ENCODE results near the gene KCNMA1. TPM values are rescaled to one million over a fixed set of nuclear protein-coding genes. Genes with fewer than 3 reads are reported as not detected.

Gene KCNMA1
- total RNA-seq, 2 donors from 2014 or later: 0.48 to 0.56 TPM

DNA sequence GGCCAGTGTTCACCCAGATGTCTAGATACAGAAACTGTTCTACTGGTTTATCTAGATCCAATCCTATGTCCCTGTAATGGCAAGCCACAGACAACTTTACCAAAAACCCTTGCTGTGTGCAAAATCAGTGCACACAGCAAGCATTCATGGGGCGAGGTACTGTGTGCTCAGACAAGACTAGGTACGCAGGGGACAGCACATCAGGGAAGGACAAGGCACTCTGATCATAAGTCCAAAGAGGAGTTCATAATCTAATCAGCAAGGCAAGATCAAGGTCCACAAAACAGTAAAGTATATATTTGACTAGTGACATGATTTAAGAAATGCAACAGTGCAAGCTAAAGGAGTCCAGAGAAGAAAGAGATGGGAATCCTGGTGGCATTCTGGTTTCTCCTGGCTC, 25.9 kb downstream of the KCNMA1 start:
- H3K27me3 Mint-ChIP-seq: peaks cover 10% of the 10 kb centered on the region
- H3K9me3 Mint-ChIP-seq: no peaks in the 10 kb centered on the region
- H3K4me3 Mint-ChIP-seq: no peak overlapping the region
- no peaks in the 10 kb centered on the region for H3K36me3 Mint-ChIP-seq (ENCODE audit: low read depth)
- ATAC-seq (replicated peaks): no peak
- no peaks in the 10 kb centered on the region for H3K4me1 Mint-ChIP-seq
- H3K27ac Mint-ChIP-seq: no peak overlapping the region

DNA sequence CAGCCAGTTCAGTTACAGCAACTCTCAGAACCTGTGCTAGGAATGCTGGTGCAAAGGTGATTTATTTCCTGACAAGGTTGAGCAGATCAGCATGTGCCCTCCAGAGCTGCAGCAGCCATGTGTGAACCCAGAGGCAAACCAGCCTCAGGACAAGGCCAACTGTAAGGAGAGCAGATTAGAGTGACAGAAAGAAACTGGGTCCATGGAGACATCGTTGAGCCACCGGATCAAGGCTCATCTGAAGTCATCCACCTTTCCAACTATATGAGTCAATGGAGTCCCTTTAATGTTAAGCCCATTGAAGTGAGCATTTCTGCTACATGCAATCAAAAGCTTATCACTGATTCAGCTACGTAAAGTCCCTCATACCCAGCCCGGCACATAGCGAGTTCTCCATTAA, 26.4 kb downstream of the KCNMA1 start:
- no peak for ATAC-seq (replicated peaks)
- H3K27ac Mint-ChIP-seq: no peak overlapping the region
- no peaks in the 10 kb centered on the region for H3K4me1 Mint-ChIP-seq
- H3K36me3 Mint-ChIP-seq (ENCODE audit: low read depth): no peaks in the 10 kb centered on the region
- H3K9me3 Mint-ChIP-seq: no peaks in the 10 kb centered on the region
- H3K27me3 Mint-ChIP-seq: peaks cover 10% of the 10 kb centered on the region
- H3K4me3 Mint-ChIP-seq: no peak overlapping the region

DNA sequence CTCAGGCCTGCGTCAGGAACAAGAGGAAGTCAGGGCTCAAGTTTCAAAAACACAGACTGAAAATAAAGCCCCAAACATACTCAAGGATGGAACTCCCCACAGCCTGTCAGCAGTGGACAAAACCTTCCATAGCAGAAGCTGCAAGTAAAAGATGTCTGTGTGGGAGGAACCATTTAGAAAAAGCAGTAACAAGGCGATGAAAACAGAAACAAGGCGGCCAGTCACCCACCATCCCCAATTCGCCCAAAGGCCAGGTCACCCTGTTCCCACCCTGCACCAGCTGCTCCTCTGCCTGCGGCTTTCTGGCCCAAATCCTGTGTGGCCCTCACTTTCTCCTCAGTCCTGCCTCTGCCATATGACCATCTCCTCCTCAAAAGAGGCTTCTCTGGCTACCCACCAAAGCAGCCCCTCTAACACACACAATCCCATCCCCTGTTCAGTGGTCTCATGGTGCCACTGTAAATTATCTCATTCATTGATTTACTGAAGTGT, 27.8 kb downstream of the KCNMA1 start:
- no peak for ATAC-seq (replicated peaks)
- no peak overlapping the region for H3K4me3 Mint-ChIP-seq

DNA sequence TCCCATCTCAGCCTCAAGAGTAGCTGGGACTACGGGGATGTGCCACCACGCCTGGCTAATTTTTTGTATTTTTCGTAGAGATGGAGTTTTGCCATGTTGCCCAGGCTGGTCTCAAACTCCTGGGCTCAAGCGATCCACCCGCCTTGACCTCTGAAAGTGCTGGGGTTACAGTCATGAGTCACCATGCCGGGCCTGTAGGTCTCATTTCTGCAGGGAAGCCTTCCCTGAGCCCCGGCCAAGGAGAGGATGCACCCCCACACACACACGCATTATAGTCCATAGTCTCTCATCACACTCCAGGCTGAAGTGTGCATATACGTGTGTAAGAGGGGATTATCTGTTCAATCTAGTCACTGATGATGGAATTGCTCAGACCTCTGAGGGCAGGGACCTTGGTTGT, 29.3 kb downstream of the KCNMA1 start:
- Mint-ChIP-seq H3K4me3 (no peak overlapping the region), H3K36me3 (ENCODE audit: low read depth) (no peaks in the 10 kb centered on the region)

More for the DNA sequence above, 27.8 kb downstream of the KCNMA1 start:
- H3K27me3 Mint-ChIP-seq: peaks cover 7% of the 10 kb centered on the region
- H3K9me3 Mint-ChIP-seq: no peaks in the 10 kb centered on the region
- H3K36me3 Mint-ChIP-seq (ENCODE audit: low read depth): no peaks in the 10 kb centered on the region
- H3K4me1 Mint-ChIP-seq: no peaks in the 10 kb centered on the region
- H3K27ac Mint-ChIP-seq: no peak overlapping the region

DNA sequence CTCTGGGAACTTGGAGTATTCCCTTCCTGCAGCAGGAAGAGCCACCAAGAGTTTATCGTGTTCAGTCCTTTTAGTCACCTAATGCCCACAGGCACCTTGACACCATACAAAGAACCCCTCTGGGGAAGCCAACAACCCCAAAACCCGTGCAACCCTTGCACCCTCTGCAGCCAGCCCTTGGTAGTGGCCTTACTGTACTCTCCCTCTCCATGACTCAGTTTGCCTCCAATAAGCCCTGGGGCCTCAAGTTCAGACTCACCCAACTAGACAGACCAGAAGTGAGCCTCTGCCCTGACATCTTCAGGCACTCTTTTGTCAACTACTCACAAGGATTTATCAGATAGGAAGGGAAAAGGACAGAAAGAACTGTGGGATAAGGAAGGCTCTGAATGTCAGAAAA, 30.9 kb downstream of the KCNMA1 start:
- ATAC-seq (replicated peaks): no peak

More for the DNA sequence above, 29.3 kb downstream of the KCNMA1 start:
- peaks cover 7% of the 10 kb centered on the region for H3K27me3 Mint-ChIP-seq
- no peak overlapping the region for H3K27ac Mint-ChIP-seq
- no peaks in the 10 kb centered on the region for H3K4me1 Mint-ChIP-seq
- ATAC-seq (replicated peaks): no peak
- no peaks in the 10 kb centered on the region for H3K9me3 Mint-ChIP-seq

DNA sequence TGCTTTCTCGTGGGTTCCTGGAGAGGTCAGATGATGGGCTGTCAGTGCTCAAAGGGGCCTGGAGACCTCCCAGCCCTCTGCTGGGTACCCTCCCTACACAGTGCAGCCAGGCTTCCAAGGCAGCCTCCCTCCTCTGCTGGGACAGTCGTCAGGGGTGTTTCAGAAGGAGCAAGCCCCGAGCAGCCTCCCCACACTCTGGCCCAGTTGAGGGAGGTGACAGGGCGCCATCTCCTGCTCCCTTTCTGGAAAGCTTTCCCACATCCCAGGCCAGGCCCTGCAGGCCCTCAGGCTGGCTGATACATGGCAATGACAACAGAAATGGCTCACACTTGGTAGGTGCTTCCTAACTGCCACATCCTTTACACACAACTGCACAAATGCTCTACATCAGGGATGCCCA, 32.1 kb downstream of the KCNMA1 start:
- H3K9me3 Mint-ChIP-seq: no peaks in the 10 kb centered on the region
- no peak for ATAC-seq (replicated peaks)
- no peak overlapping the region for H3K4me3 Mint-ChIP-seq

More for the DNA sequence above, 30.9 kb downstream of the KCNMA1 start:
- no peaks in the 10 kb centered on the region for H3K9me3 Mint-ChIP-seq
- no peaks in the 10 kb centered on the region for H3K4me1 Mint-ChIP-seq
- no peak overlapping the region for H3K27ac Mint-ChIP-seq
- H3K4me3 Mint-ChIP-seq: no peak overlapping the region
- peaks cover 7% of the 10 kb centered on the region for H3K27me3 Mint-ChIP-seq
- no peaks in the 10 kb centered on the region for H3K36me3 Mint-ChIP-seq (ENCODE audit: low read depth)

DNA sequence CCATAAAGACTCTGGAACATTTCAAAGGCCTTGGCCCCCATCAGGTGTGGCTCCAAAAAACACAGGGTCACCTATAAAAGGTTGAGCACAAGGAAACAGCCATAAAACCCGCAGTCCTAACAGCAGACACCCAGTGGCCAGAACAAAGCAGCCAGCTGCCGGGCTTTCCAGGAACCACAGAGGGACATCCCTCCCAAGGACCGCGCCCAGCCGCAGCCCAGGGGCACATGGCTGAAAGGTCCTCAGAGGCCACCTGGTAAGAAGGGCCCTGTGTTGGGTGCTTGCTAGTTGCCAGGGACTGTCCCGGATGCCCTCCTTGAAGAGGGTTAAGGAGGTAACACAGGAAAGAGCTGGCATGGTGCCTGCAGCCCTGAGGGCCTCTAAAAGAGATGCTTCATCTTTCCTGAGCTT, 32.7 kb downstream of the KCNMA1 start:
- no peak for ATAC-seq (replicated peaks)
- Mint-ChIP-seq H3K4me1 (no peaks in the 10 kb centered on the region), H3K4me3 (no peak overlapping the region), H3K27me3 (peaks cover 8% of the 10 kb centered on the region), H3K9me3 (no peaks in the 10 kb centered on the region), H3K36me3 (ENCODE audit: low read depth) (no peaks in the 10 kb centered on the region), H3K27ac (no peak overlapping the region)

More for the DNA sequence above, 32.1 kb downstream of the KCNMA1 start:
- Mint-ChIP-seq H3K4me1 (no peaks in the 10 kb centered on the region), H3K36me3 (ENCODE audit: low read depth) (no peaks in the 10 kb centered on the region), H3K27me3 (peaks cover 7% of the 10 kb centered on the region), H3K27ac (no peak overlapping the region)

DNA sequence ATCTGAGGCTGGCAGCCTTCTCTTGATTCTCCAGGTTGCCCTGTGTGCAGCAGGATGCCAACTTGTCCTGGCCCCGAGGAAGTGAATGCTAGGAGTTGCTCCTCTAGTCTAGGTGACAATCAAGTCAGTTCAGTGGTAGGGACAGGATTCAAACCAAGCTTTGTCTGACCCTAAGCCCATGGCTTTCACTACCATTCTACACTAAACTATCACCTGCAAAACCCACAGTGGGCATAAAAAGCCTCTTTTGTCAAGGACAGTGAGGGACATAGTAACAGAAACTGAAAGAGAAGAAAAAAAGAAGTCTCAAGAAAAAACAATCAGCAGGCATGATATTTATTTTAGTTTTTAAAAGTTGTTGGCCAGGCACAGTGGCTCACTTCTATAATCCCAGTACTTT, 33.5 kb downstream of the KCNMA1 start:
- no peak for ATAC-seq (replicated peaks)
- H3K36me3 Mint-ChIP-seq (ENCODE audit: low read depth): no peaks in the 10 kb centered on the region
- no peaks in the 10 kb centered on the region for H3K4me1 Mint-ChIP-seq
- no peak overlapping the region for H3K4me3 Mint-ChIP-seq
- peaks cover 10% of the 10 kb centered on the region for H3K27me3 Mint-ChIP-seq
- no peak overlapping the region for H3K27ac Mint-ChIP-seq
- no peaks in the 10 kb centered on the region for H3K9me3 Mint-ChIP-seq

DNA sequence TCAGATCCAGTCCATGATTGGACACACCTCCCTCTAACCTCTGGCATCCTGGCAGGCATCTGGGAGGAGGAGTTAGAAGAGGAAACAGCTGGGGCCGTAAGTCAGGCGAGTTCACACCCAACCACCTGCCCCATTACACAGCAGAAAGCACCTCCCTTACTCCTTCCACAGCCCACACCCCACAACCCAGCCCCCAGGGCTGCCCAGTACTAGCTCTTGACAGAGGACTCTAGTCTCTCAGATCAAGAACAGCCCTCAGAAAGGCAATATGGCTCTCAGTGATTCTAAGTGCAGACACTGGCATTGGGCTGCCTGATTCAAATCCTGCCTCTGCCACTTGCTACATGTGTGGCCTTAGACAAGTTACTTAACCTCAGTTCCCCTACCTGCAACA, 34.1 kb downstream of the KCNMA1 start:
- Mint-ChIP-seq H3K27ac (no peak overlapping the region), H3K4me1 (no peaks in the 10 kb centered on the region), H3K36me3 (ENCODE audit: low read depth) (no peaks in the 10 kb centered on the region), H3K9me3 (no peaks in the 10 kb centered on the region), H3K4me3 (no peak overlapping the region), H3K27me3 (peaks cover 8% of the 10 kb centered on the region)
- ATAC-seq (replicated peaks): no peak

DNA sequence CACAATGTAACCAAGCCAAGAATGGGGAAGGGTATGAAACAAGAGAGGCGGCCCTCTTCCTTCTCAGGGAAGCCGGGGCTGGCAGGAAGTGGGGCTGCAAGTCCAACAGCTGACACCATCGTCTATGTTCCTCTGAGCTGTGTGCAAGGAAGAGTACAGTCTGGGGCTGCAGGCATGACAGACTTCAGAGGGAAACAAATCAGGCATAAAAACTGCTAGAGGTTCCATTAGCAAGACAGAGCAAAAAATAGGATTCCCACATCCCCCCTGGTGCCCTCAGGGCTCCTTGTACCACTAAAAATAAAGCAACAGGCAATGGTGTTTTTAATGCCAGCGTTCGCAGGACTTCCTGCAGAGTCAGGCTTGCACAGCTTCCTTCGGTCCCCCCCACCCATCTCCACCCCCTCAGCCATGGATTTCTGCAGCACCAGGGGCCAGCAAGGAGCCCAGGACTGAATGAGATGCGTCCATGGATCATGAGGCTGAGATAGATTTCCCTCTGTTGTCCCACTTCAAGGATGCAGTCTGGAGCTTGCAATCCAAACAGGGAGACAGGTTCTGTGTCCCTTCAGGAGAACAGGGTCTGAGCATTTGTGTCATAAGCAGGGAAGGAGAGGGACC, 34.6 kb downstream of the KCNMA1 start:
- Mint-ChIP-seq H3K9me3 (no peaks in the 10 kb centered on the region), H3K27ac (no peak overlapping the region), H3K4me3 (no peak overlapping the region), H3K4me1 (no peaks in the 10 kb centered on the region), H3K27me3 (peaks cover 8% of the 10 kb centered on the region), H3K36me3 (ENCODE audit: low read depth) (no peaks in the 10 kb centered on the region)
- ATAC-seq (replicated peaks): no peak

DNA sequence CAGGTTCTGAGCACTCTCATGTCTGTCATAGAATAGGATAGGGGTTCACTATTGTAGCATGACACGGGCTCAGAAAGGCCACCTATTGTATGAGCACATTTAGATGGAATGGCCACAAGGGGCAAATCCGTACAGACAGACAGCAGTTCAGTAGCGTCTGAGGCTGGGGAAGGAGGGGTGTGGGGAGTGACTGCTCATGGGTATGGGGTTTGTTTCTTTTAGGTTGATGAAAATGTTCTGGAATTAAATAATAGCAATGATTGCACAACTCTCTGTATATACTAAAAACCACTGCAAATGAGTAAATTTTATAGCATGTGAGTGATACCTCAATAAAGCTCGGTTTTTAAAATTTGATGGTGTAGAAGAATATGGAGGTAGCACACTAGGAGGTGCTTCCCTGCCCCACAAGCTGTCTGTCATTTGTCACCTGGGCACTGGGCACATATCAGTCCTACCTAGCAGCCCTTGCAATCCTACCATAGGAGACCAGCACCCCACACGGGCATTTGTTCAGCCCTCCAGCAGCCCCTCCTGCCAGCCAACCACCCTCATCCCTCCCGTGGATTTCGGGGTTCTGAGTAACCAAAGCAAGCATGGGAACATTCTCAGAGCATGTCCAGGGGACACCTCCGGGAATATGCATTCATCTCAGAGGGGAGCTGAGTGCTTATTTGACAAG, 35.2 kb downstream of the KCNMA1 start:
- H3K27ac Mint-ChIP-seq: no peak overlapping the region
- no peaks in the 10 kb centered on the region for H3K4me1 Mint-ChIP-seq
- peaks cover 7% of the 10 kb centered on the region for H3K27me3 Mint-ChIP-seq
- no peak for ATAC-seq (replicated peaks)
- no peaks in the 10 kb centered on the region for H3K36me3 Mint-ChIP-seq (ENCODE audit: low read depth)
- no peaks in the 10 kb centered on the region for H3K9me3 Mint-ChIP-seq
- no peak overlapping the region for H3K4me3 Mint-ChIP-seq

DNA sequence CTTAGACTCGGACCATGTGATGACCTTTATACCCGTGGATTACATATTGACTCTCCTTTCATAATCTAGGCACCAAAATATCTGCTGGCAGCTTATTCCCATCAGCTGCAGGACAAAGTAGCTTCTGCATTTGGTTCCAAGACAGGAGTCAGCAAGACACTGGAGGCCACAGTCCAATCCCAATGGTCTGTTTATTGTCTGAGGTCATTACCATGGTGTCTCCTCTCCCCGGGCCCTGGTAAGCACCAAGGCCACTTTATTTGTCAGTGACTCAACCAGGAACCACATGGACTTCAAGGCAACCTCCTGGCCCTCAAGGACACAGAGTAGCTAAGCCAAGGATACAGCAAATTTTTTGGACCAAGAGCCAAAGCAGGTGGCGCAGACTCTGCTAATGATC, 36.1 kb downstream of the KCNMA1 start:
- Mint-ChIP-seq H3K36me3 (ENCODE audit: low read depth) (no peaks in the 10 kb centered on the region), H3K27ac (no peak overlapping the region), H3K9me3 (no peaks in the 10 kb centered on the region), H3K27me3 (peaks cover 5% of the 10 kb centered on the region), H3K4me3 (no peak overlapping the region), H3K4me1 (no peaks in the 10 kb centered on the region)
- ATAC-seq (replicated peaks): no peak

DNA sequence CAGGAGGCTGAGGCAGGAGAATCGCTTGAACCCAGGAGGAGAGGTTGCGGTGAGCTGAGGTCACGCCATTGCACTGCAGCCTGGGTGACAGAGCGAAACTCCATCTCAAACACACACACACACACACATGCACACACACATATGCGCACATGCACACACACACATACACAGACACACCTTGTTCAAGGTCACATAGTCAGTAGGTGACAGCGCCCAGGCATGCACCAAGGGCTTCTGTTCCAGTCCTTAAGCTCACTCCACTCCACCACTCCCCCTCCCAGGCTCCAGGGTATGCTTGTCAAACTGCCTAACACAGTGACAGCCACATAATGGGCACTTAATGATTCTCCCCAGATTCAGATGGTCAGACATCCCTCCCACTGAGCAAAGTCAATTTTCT, 37.0 kb downstream of the KCNMA1 start:
- no peak overlapping the region for H3K27ac Mint-ChIP-seq

DNA sequence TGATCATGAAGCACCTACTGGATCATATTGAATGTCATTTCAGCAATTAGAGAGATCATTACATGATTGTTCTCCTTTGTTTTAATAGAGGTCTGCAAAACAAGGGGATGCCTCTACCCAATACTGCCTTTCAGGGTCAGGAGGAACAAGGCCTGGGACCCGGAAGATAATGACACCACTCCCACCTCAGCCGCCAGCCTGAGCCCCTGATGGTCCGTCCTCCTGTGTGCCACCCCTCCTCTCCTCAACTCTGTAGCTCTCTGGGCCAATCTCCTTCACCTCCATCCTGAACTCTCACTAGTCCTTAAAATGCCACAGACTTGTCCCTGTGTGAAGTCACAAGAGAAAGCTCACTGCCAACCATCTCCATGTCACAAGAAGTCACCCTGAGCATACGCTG, 38.0 kb downstream of the KCNMA1 start:
- no peak for ATAC-seq (replicated peaks)
- peaks cover 5% of the 10 kb centered on the region for H3K27me3 Mint-ChIP-seq
- H3K4me3 Mint-ChIP-seq: no peak overlapping the region
- H3K4me1 Mint-ChIP-seq: no peaks in the 10 kb centered on the region
- H3K36me3 Mint-ChIP-seq (ENCODE audit: low read depth): no peaks in the 10 kb centered on the region
- H3K27ac Mint-ChIP-seq: no peak overlapping the region
- H3K9me3 Mint-ChIP-seq: no peaks in the 10 kb centered on the region

More for the DNA sequence above, 37.0 kb downstream of the KCNMA1 start:
- Mint-ChIP-seq H3K4me1 (no peaks in the 10 kb centered on the region), H3K36me3 (ENCODE audit: low read depth) (no peaks in the 10 kb centered on the region), H3K9me3 (no peaks in the 10 kb centered on the region), H3K4me3 (no peak overlapping the region), H3K27me3 (peaks cover 5% of the 10 kb centered on the region)
- ATAC-seq (replicated peaks): no peak

DNA sequence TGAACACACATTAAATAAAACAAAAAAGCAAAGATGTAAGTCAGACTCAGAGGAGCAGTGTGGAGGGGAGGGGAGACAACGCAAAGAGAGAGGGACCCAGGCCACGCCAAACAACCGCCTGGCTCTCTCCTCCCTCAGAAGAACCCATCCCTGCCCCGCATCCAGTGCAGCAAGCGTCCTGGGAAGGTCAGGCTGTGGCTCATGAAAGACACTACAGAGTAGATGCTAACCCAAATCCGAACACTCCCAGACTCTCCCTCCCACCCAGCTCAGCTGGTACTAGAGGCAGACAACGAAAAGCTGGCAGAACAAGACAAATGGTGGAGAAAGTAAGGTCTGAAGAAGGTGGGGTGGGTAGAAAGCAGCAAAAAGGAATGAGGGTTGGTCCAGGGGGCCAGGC, 39.0 kb downstream of the KCNMA1 start:
- no peaks in the 10 kb centered on the region for H3K9me3 Mint-ChIP-seq
- peaks cover 5% of the 10 kb centered on the region for H3K27me3 Mint-ChIP-seq
- H3K27ac Mint-ChIP-seq: no peak overlapping the region
- no peak for ATAC-seq (replicated peaks)
- no peaks in the 10 kb centered on the region for H3K4me1 Mint-ChIP-seq
- H3K4me3 Mint-ChIP-seq: no peak overlapping the region
- H3K36me3 Mint-ChIP-seq (ENCODE audit: low read depth): no peaks in the 10 kb centered on the region

Data from activated T-helper 17 cell treated with anti-CD3 and anti-CD28 coated beads, Interleukin-2, amount 50 U/mL, for 72 hours (primary cell).